Effector CD4-positive, alpha-beta T cell (primary cell): ENCODE results near the gene ITIH5.
A peak's percentile ranks its signal among the peaks of the same experiment; 100 is the strongest.

Source experiments
- DNase-seq: peaks from one replicate; pipeline ENCODE4 v3.0.0-alpha.2; 2020

ITIH5 gene

DNA sequence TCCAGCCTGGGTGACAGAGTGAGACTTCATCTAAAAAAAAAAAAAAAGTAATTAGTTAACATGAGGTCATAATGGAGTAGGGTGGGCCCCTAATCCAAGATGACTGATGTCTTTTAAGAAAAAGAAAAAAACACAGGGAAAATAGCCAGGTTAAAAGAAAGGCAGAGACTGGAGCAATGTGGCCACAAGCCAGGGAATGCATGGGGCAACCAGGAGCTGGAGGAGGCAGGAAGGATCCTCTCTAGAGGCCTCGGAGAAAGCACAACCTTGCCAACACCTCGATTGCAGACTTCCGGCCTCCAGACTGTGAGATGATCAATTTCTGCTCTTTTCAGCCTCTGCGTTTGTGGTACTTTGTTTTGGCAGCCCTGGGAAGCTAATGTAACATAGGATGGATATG is 121.5 kb downstream of the ITIH5 start:
- DNase-seq, result no peak

DNA sequence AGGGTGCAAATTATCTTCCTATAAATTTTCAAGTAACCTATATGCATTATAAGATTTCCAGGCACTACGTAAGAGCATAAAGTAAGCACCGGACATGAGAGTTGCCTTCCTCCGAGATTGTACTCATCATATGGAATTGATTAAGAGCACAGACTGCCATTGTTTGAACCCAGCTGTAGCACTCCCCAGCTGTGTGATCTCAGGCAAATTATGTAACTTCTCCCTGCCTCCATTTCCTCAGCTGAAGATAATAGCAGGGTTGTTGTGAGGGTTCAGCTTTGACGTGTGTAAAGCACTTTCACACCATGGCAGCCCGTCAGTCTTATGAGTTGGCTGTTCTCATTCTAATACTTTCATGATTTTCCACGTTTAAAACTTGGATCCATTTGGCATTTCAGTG is 122.6 kb downstream of the ITIH5 start:
- DNase-seq, result no peak

DNA sequence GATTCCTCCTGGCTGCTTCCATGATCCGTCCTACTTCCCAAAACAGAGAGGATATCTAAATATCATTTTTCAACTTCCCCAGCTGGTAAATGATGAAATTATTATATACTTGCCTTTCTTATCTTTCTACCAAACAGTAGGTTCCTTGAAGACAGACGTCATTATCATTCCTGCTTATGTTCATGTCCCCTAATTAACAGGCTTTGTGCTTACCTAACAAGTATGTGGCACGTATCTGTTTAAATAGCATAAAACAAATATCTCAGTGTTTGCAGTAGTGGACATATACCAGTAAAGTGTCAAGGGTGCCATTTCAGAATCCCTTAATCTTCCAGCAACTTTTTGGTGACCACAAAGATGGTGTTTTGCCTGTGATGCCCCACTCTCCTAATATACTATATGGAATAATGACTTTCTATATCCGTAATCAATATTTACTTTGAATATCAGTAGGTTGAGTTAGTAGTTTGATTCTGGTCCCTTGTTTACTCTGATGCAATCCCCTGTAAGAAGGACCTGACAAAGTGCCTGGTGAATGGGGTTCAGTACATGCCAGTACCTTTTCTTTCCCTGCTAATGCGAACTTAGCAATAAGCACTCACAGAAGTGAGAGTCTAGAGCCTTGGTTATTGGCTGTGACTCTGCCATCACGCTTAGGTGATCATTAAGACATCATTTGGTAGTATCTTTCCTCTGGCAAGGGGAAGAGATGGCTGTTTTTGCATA is 124.4 kb downstream of the ITIH5 start:
- no peak for DNase-seq

DNA sequence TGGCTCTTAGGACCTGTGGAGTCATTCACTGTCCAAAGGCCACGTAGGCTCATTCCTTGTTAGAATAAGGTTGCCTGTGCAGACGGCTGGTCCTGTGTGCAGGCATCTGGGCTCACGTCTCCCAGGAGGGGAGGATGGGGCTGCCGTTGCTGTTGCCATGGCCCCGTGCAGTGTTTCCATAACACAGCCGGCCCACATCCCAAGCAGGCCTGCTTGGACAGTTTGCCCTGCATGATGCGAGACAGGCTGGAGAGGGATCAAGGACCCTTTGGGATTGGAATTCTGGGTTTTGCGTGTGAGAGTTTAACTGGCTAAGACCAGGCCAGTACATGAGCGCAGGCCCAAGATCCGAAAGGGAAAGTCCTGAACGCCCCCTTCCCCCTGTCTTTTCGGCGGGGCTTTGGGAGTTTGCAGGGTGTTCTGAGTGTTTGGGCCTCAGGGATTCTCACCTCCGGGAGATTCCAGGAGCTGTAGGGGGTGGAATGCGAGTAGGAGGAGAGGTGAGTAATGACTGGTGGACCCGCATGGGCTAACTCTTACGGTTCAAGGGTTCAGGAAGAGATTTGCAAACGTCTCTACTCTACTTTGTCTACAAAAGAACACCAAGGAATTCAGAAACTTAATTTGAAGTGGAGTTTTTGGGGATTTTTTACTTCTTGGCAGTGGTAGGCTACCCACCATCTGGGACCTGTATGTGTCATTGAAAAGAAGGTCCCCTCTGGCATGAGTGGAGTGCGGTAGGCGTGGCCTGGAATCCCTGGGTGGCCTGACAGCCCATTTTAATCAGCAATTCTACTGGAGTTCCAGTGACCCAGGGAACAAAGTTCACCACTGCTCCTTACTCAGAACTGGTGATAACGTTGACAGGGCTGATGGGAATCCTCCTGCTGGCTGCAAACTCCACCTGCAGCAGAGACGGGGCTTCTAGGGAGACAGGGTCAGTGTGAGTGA is 125.4 kb downstream of the ITIH5 start:
- no peak for DNase-seq

DNA sequence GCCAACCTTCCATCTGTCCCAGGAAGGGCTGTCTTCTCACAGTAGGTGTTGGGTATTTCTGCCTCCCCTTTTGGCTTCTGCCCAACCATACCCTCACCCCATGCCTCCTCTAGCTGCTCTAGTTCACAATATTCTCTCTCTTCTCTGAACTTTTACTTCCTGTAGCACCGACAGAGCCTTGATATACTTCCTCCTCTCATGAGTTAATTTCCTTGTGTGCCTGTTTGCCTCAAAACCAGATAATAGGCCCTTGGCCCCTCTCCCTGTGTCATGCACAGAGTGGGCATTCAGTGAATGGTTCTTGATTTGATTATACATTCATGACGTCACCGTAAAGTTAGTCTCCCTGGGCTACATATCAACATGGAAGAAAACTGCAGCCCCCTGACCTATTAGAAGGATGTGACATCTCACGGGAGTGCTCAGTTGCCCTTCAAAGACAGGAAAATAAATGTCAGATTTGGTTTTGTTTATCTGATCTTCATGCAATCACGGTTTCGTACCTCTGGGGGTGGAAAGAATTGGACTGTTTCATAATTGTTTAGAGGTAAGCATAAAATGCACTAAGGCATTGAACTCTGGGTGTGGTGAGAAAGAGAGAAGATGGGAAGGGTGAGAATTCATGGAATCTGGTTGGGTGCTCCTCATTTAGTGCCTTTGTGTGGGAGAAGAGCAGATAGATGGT is 127.7 kb downstream of the ITIH5 start:
- DNase-seq, result no peak

DNA sequence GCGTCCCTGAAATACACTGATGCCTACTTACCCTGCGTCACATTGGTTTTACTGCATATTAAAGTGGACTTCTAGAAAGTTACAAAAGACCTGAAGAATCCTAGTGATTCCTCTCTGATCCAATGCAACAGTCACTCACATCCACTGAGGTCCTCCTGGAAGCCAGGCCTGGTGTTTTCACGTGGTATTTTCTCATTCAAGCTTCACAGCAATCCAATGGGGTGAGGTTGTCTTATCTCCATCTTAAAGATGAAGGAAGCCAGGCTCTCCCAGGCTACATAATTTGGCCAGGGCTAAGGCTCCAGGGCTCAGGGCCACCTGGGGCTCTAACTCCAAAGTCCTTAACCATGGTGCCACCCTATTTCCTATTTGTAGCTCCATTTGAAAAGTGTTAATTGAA is 129.6 kb downstream of the ITIH5 start:
- no peak for DNase-seq

DNA sequence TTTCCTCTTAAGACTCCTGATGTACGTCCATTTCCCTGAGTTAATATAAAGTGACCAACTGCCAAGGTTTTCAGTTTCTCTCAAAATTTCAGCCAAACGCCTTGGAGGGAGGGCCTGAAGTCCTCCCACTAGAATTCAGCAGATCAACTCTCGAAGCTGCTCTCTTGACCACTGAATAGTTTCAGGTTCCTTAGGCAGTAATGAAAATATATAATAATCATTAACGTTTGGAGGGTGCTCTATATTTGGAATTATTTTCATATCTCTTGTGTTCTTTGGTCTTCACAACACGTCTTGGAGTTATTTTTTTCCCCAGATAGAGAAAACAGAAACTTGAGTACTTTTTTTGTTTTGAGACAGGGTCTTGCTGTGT is 132.3 kb downstream of the ITIH5 start:
- DNase-seq, result no peak

DNA sequence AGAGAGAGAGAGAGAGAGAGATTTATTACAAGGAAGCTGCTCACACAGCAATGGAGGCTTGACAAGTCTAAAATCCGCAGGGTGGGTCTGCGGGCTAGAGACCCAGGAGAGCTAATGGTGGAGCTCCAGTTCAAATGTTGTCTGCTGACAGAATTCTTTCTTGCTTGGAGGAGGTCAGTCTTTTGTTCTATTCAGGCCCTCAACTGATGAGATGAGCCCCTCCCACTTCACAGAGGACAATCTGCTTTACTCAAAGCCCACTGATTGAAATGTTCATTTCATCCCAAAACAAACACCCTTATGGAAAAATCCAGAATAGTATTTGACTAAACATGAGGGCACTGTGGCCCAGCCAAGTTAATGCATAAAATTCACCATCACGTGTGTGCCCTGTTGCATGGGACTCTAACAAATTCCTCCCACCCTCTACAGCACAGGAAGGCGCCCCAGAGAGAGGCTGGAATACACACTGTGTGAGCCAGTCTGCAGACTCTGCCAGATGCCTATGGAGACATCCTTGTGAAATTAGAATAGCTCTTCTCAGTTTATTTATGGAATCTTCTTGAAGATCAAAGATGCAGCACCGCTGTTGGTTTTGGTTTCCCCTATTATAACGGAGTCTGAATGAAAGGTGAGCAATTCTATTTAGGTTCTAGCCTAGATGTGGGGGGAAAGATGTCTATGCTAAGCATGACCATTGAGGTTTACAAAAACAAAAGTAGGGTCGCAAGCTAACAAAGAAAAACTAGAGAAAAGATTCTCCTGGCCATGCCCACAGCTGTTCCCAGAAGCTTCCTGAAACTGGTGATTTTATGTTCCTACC is 132.9 kb downstream of the ITIH5 start:
- DNase-seq, result no peak

DNA sequence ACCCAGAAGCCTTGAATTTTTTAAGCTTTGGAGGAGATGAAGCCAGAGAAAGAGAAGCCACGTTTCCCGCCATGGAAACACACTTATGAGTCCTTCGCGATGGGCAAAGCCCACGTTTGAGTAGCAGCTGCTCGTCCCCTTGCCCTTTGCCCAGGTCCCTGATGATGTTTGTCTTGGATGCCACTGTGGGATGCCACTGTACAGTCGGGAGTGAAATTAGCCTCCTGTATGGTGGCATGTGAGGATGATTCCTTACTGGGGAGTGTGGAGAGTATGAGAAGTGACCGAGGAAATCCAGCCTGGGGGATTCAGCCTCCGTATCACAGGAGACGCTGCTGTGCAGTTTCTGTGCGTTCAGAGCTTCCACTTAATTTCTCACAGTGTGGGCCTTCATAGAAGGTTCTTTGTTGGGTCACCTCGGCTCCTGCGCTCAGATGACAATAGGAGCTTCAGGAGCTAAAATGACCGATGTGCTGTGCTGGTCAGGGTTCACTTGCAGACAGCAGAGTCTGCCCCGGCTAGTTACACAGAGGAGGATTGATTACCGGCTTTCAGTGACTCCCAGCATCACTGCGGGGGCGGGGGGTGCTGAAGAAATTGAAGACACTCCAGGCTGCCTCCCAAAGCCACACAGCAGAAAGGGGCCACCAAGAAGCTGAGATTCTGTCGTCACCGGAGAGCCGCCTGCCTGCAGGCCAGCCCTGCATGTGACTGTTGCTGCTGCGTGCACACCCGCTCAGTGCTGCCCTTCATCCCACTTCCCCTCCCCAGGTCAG is 133.9 kb downstream of the ITIH5 start:
- DNase-seq, result no peak

DNA sequence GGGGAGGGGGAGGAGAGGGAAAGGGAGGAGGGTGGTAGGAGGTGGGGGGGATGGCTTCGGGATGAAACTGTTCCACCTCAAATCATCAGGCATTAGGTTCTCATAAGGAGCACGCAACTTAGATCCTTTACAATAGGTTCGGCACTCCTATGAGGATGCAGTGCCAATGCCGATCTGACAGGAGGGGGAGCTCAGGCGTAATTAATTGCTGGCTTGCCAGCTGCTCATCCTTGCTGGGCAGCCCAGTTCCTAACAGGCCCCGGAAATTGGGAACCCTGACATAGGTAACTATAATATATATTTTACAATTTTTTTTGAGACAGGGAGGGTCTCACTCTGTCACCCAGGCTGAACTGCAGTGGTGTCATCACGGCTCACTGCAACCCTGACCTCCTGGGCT is 137.1 kb downstream of the ITIH5 start:
- no peak for DNase-seq

DNA sequence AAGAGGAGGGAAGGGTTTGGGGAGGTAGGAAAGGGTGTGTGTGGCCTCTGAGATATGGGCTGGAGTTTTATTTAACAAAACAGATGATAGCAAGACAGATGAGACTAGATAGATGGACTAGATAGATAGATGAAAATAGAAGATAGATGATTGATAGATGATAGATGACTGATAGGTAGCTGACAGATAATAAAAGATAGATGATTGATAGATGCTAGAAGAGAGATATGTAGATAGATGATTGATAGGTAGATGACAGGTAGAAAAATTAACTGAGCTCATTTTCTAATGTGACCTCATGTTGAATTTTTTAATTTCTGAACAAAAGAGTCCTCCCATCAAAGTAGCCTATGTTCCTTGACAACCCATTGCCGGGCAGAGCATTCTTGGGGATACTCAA is 139.3 kb downstream of the ITIH5 start:
- no peak for DNase-seq

DNA sequence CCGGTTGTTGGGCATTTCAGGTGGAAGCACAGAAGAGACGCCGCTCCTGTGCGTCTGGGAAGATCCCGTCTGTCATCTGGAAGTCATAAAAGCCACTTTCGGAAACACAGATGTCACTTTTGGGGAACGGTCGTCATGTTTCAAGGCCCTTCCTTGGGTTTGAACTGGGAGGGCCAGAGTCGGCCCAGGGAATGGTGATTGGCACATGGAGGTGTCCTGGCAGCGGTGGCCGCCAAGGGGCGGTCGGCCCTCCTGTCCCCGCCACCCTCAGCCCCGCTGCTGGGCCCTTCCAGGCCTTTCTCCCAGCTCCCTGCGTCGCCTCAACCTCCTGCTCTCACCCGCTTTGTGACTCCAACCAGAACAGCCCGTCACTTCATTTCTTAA is 140.8 kb downstream of the ITIH5 start:
- DNase-seq, result no peak

DNA sequence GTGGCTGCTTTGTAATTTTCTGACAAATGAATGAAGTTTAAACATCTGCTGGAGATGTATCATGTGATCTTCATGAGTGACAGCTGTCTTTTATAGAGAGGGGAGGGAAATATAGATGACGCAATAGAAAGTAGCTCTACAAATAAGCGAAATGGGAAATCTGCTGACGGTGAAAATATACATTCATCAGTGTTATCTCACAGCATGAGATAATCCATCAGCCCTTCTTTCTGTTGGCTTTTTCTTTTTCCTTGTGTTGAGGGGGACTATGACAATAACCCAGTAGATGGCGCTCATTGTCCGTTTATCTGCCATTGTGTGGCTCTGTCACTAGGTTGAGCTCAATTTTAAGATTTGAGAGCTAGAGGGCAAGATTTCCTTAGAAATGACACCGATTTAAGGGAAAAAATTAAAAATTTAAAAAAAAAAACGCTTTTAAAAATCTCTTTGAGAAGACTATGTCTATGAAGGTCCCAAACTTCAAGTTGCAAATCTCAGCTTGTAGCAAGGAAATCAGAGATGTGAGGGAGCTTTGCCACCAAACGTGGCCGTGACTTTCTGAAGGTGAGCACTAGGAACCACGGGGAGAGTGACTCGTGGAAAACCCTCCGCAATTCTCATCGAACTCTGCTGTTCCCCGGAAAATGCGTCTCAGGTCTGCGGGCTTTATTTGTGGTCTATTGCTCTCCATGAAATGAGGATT is 141.3 kb downstream of the ITIH5 start:
- DNase-seq, result peak; percentile 56

DNA sequence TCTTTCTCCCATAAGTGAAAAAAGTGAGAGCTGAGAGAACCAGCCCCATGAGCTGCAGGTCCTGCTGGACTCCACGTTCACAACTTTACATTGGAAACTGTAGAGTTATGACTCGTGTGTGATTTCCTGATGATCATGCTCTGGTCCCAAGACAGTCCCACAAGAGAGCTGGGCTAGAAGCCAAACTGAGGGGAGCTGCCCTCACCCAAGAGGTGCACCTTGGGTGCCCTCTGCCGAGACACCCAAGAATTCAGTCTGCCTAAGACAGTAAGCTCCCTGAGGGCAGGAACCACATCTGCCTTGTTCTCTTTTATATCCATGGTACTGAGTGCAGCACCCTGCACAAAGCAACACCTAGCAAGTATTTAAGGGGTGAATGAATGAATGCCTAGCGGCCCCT is 143.1 kb downstream of the ITIH5 start:
- DNase-seq, result no peak

DNA sequence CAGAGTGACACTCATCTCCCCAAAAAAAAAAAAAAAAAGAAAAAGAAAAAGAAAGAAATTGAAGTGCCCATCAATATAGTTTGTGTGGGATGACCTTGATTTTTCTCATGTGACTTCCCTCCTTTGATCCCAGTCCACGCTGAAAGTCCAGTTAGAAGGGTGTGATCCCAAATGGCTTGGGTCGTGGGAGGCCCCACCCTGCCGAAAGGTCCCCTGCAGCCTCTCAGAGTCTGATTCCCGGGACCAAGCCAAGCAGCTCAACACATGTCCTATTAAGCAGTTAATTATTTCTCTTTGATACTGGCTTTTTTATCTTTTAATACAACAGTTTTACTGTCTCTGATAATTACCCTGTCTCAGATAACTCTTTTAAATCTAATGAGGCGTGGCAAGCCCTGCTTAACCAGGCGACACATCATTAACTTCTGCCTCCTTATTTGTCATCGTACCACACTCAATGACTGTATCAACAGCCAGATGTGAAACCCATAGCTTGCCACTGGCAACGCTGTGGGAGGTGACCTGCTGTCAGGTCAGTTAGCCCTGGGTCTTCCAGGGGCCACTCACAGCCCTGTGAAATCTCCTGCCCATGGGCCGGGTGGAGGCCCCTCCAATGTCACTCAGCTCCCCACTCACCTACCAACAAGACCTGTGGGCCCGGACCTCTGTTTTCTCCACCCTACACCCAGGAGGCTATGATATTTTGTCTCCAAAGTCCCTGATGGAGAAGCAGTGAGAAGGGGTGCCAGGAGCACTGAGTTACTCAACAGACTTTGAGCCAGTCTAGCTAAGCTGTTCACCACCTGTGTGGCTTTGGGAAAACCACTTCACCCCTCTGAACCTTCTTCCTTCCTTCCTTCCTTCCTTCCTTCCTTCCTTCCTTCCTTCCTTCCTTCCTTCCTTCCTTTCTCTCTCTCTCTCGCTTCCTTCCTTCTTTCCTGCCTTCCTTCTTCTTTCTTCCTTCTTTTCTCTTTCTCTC is 146.0 kb downstream of the ITIH5 start:
- DNase-seq, result no peak

DNA sequence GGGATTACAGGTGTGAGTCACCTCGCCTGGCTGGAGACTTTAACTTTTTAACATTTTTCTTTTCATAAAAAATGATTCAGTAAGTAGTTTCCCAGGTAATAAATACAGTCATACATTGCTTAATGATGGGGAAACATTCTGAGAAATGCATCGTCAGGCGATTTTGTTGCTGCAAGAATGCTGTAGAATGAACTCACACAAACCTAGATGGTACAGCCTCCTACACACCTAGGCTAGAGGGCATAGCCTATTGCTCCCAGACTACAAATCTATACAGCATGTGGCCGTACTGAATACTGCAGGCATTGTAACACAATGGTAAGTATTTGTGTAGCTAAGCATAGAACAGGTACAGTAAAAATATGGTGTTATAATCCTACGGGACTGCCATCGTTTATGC is 147.4 kb downstream of the ITIH5 start:
- no peak for DNase-seq

DNA sequence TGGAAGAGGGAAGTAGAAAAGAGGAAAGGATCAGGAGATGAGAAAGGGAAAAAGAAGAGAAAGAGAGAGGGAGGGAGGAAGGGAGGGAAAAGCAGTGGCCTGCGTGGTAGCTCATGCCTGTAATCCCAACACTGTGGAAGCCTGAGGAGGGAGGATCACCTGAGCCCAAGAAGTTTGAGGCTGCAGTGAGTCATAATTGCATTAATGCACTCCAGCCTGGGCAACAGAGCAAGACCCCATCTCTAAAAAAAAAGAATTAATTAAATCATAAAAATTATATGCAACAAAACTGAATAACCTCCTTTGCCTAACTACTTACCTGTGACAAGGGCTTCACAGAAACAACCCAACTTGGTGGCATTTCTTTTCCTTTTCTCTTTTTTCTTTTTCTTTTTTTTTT is 148.1 kb downstream of the ITIH5 start:
- no peak for DNase-seq

DNA sequence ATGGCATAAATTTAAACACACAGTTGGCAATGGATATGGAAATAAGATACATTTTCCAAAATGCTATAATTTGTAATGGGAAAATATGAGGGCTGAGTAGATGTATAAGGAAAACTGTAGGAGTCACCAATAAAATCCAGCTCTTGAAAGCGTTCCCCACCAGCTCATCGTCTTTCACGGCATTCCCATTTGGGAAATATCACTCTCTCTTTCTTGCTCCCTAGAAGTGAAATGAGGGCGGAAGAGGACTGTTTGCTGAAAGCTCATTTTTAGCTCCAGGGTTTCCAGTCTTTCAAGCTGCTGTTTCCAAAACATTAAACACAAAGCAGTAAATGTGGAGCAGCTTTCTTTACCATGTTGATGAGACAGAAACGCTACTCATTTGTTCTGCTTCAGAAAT is 151.3 kb downstream of the ITIH5 start:
- no peak for DNase-seq

DNA sequence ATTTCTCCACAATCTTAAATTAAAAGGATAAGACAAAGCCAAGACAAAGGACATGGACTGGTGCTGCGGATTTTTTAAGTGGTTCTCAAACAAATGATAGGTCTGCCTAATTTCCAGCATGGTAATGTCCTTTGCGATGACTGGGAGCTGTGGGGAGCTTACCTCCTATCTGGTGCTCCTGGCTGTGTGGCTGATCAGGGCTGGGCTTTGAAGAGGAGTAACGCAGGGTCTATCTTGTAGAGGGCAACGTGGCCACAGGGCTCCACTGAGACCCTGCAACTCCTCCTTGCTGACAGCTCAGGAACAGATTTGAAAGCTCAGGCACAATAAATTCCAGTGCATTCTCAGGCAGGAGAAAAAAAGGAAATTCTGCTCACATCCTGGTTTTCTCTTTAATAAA is 152.8 kb downstream of the ITIH5 start:
- no peak for DNase-seq

DNA sequence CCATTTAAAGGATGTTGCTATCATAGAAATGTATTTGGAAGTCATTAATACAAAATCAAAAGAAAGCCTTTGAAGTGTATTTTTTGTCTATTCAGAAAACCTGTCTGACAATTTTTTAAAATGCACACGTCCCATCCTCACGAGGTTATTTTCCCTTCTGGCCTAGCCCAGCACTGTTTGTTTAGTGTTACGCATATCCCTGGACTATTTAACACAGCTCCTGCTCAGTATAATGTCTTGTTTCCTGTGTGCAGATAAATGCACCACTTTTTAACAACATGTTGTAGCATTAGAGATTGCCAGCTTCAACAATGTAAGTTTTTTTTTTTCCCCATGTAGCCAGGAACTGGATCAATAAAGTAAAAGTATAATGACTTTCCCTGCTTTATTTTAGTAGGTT is 153.3 kb downstream of the ITIH5 start:
- no peak for DNase-seq
